Mesendoderm (in vitro differentiated cells): ENCODE data around the gene DPH5.
"Not testable (repeated sequence)": the region's sequence is repeated elsewhere in the genome, so short reads cannot be mapped to it uniquely, and the experiment has no call there.

Source experiments
- DNase-seq: peaks from one replicate; pipeline ENCODE4 v3.0.0; 2013
- H2AK5ac ChIP-seq: 2 replicates; pipeline ENCODE4 v1.6.1; 2013; ENCODE audit warnings: low read length, inconsistent platforms
- H2BK120ac ChIP-seq: 2 replicates; pipeline ENCODE4 v1.6.1; 2013; ENCODE audit warnings: low read depth, mild to moderate bottlenecking, low read length, moderate library complexity, mixed read lengths
- H2BK15ac ChIP-seq: replicated peaks from 2 replicates; pipeline ENCODE4 v1.6.1; 2013; ENCODE audit warnings: low read depth, mild to moderate bottlenecking, moderate library complexity
- H2BK5ac ChIP-seq: 2 replicates; pipeline ENCODE4 v1.6.1; 2013; ENCODE audit warnings: low read length, inconsistent platforms
- H3K18ac ChIP-seq: 2 replicates; pipeline ENCODE4 v1.6.1; 2013; ENCODE audit warnings: mild to moderate bottlenecking, low read length, mixed read lengths
- H3K23ac ChIP-seq: one replicate; pipeline ENCODE4 v1.6.1; 2013; ENCODE audit warnings: low read length
- H3K27ac ChIP-seq: 2 replicates; pipeline ENCODE4 v1.5.1; 2013; ENCODE audit warnings: low read depth, mild to moderate bottlenecking, inconsistent platforms, low read length, moderate library complexity
- H3K27me3 ChIP-seq: 2 replicates; pipeline ENCODE4 v1.6.1; 2013; ENCODE audit warnings: low read length, control low read depth, mild to moderate bottlenecking, inconsistent platforms; ENCODE audit not compliant: insufficient read depth, poor library complexity
- H3K36me3 ChIP-seq: 2 replicates; pipeline ENCODE4 v1.6.1; 2013; ENCODE audit warnings: low read length, inconsistent platforms; ENCODE audit not compliant: control insufficient read depth, insufficient read depth
- H3K4ac ChIP-seq: one replicate; pipeline ENCODE4 v1.6.1; 2013; ENCODE audit warnings: low read depth, mild to moderate bottlenecking, low read length, moderate library complexity
- H3K4me1 ChIP-seq: 2 replicates; pipeline ENCODE4 v1.6.1; 2013; ENCODE audit warnings: low read depth, low read length, inconsistent platforms; ENCODE audit not compliant: control insufficient read depth
- H3K4me2 ChIP-seq: 2 replicates; pipeline ENCODE4 v1.6.1; 2013; ENCODE audit warnings: low read length
- H3K4me3 ChIP-seq: 2 replicates; pipeline ENCODE4 v1.5.1; 2013; ENCODE audit warnings: mild to moderate bottlenecking, low read length
- H3K56ac ChIP-seq: one replicate; pipeline ENCODE4 v1.6.1; 2013; ENCODE audit warnings: low read length
- H3K79me1 ChIP-seq: 2 replicates; pipeline ENCODE4 v1.6.1; 2013; ENCODE audit warnings: low read length, inconsistent platforms
- H3K79me2 ChIP-seq: 2 replicates; pipeline ENCODE4 v1.6.1; 2013; ENCODE audit warnings: mild to moderate bottlenecking, low read length; ENCODE audit not compliant: control insufficient read depth, insufficient read depth
- H3K9ac ChIP-seq: 2 replicates; pipeline ENCODE4 v1.6.1; 2013; ENCODE audit warnings: low read length, inconsistent platforms
- H4K5ac ChIP-seq: one replicate; pipeline ENCODE4 v1.6.1; 2013; ENCODE audit warnings: low read length
- H4K8ac ChIP-seq: one replicate; pipeline ENCODE4 v1.6.1; 2013; ENCODE audit warnings: low read depth, mild to moderate bottlenecking, control low read depth, low read length, moderate library complexity
- WGBS: extraction: QIAGEN DNeasy Blood & Tissue Kit; methylation state at CpG from one replicate; pipeline ENCODE4 v1.1.7; 2013; ENCODE audit warnings: low lambda C conversion rate, missing lambda C conversion rate; ENCODE audit not compliant: insufficient coverage; ENCODE audit errors: extremely low coverage; 5-methylcytosine and 5-hydroxymethylcytosine counted together

The DPH5 gene

GRCh38 chr1:101040666-101041065 lies 15.1 kb upstream of the DPH5 start:
- H3K56ac ChIP-seq, result no peak overlapping the region
- DNase-seq, result no peak
- no peak overlapping the region for H2AK5ac ChIP-seq
- H3K4ac ChIP-seq, result no peak overlapping the region
- H3K9ac ChIP-seq, result no peak overlapping the region
- no CpG with 5 or more reads among the region's 2 CpGs for WGBS
- H3K27ac ChIP-seq, result no peak overlapping the region
- H3K79me1 ChIP-seq, result peaks cover 1% of the 10 kb centered on the region
- H2BK15ac ChIP-seq, result no peak overlapping the region
- H3K4me2 ChIP-seq, result no peak overlapping the region
- no peak overlapping the region for H3K18ac ChIP-seq
- H3K4me3 ChIP-seq, result no peak overlapping the region
- no peaks in the 10 kb centered on the region for H3K36me3 ChIP-seq
- no peak overlapping the region for H4K8ac ChIP-seq
- H3K27me3 ChIP-seq, result no peaks in the 10 kb centered on the region
- no peak overlapping the region for H4K5ac ChIP-seq
- no peak overlapping the region for H2BK5ac ChIP-seq
- H2BK120ac ChIP-seq, result no peak overlapping the region
- H3K4me1 ChIP-seq, result no peaks in the 10 kb centered on the region
- H3K79me2 ChIP-seq, result peaks cover 1% of the 10 kb centered on the region
- no peak overlapping the region for H3K23ac ChIP-seq

- Histone ChIP-seq H3K23ac (no peak overlapping the region), H3K27ac (no peak overlapping the region), H3K79me2 (peaks cover 4% of the 10 kb centered on the region), H3K36me3 (no peaks in the 10 kb centered on the region), H3K9ac (no peak overlapping the region), H2BK15ac (no peak overlapping the region), H3K79me1 (peaks cover 5% of the 10 kb centered on the region), H3K27me3 (no peaks in the 10 kb centered on the region), H3K4me1 (no peaks in the 10 kb centered on the region), H3K56ac (no peak overlapping the region), H3K4ac (no peak overlapping the region), H4K8ac (no peak overlapping the region), H4K5ac (no peak overlapping the region), H3K4me3 (no peak overlapping the region), H2BK120ac (no peak overlapping the region), H3K4me2 (no peak overlapping the region), H2AK5ac (no peak overlapping the region), H2BK5ac (no peak overlapping the region), H3K18ac (no peak overlapping the region)
- no CpG with 5 or more reads among the region's 1 CpG for WGBS
- no peak for DNase-seq
These were observed 13.7 kb upstream of the DPH5 start for GRCh38 chr1:101039245-101039644.

GRCh38 chr1:101037316-101037715 lies 11.7 kb upstream of the DPH5 start:
- Histone ChIP-seq H3K4me3 (no peak overlapping the region), H4K5ac (no peak overlapping the region)
- WGBS, result no CpG with 5 or more reads among the region's 3 CpGs

GRCh38 chr1:101033017-101033416 lies 7.4 kb upstream of the DPH5 start:
- H2AK5ac ChIP-seq, result no peak overlapping the region
- H3K27ac ChIP-seq, result no peak overlapping the region
- H3K4ac ChIP-seq, result no peak overlapping the region
- no peak overlapping the region for H3K23ac ChIP-seq
- H3K56ac ChIP-seq, result no peak overlapping the region
- H2BK15ac ChIP-seq, result no peak overlapping the region
- H3K79me1 ChIP-seq, result peaks cover 5% of the 10 kb centered on the region
- H3K36me3 ChIP-seq, result no peaks in the 10 kb centered on the region
- no CpG with 5 or more reads among the region's 2 CpGs for WGBS
- H3K9ac ChIP-seq, result no peak overlapping the region
- H4K5ac ChIP-seq, result no peak overlapping the region
- H3K4me3 ChIP-seq, result no peak overlapping the region
- H3K4me2 ChIP-seq, result no peak overlapping the region
- H3K27me3 ChIP-seq, result no peaks in the 10 kb centered on the region
- H3K4me1 ChIP-seq, result no peaks in the 10 kb centered on the region
- H3K18ac ChIP-seq, result no peak overlapping the region
- H2BK5ac ChIP-seq, result no peak overlapping the region
- no peak overlapping the region for H2BK120ac ChIP-seq
- DNase-seq, result no peak
- peaks cover 4% of the 10 kb centered on the region for H3K79me2 ChIP-seq
- no peak overlapping the region for H4K8ac ChIP-seq

More at GRCh38 chr1:101037316-101037715, 11.7 kb upstream of the DPH5 start:
- no peak overlapping the region for H3K23ac ChIP-seq
- H2BK120ac ChIP-seq, result no peak overlapping the region
- H2BK5ac ChIP-seq, result no peak overlapping the region
- H3K4ac ChIP-seq, result no peak overlapping the region
- no peak overlapping the region for H3K56ac ChIP-seq
- no peaks in the 10 kb centered on the region for H3K27me3 ChIP-seq
- H3K4me1 ChIP-seq, result no peaks in the 10 kb centered on the region
- no peak overlapping the region for H3K18ac ChIP-seq
- H3K9ac ChIP-seq, result no peak overlapping the region
- no peak overlapping the region for H2AK5ac ChIP-seq
- H2BK15ac ChIP-seq, result no peak overlapping the region
- peaks cover 4% of the 10 kb centered on the region for H3K79me2 ChIP-seq
- DNase-seq, result no peak
- H3K79me1 ChIP-seq, result peaks cover 5% of the 10 kb centered on the region
- H4K8ac ChIP-seq, result no peak overlapping the region
- H3K36me3 ChIP-seq, result no peaks in the 10 kb centered on the region
- no peak overlapping the region for H3K27ac ChIP-seq
- no peak overlapping the region for H3K4me2 ChIP-seq

GRCh38 chr1:101032129-101032528 lies 6.5 kb upstream of the DPH5 start:
- not testable (repeated sequence) for H2BK15ac ChIP-seq, H3K9ac ChIP-seq, H3K4me2 ChIP-seq, H2AK5ac ChIP-seq, H4K8ac ChIP-seq, H3K79me1 ChIP-seq, H3K18ac ChIP-seq, H3K4me1 ChIP-seq, H2BK5ac ChIP-seq, H3K4ac ChIP-seq, H2BK120ac ChIP-seq, H3K4me3 ChIP-seq, H3K79me2 ChIP-seq, DNase-seq, H3K56ac ChIP-seq, H3K23ac ChIP-seq, H3K27me3 ChIP-seq, H3K27ac ChIP-seq, H3K36me3 ChIP-seq, H4K5ac ChIP-seq
- whole genome bisulfite sequencing, result no CpG with 5 or more reads among the region's 2 CpGs

- H3K79me2 ChIP-seq, result peaks cover 7% of the 10 kb centered on the region
- WGBS, result no CpG with 5 or more reads among the region's 4 CpGs
- no peak overlapping the region for H3K56ac ChIP-seq
- H2BK5ac ChIP-seq, result no peak overlapping the region
- no peak overlapping the region for H3K27ac ChIP-seq
- peaks cover 5% of the 10 kb centered on the region for H3K79me1 ChIP-seq
- no peak for DNase-seq
- no peak overlapping the region for H3K4me3 ChIP-seq
- H2AK5ac ChIP-seq, result no peak overlapping the region
- no peak overlapping the region for H4K5ac ChIP-seq
- H3K9ac ChIP-seq, result no peak overlapping the region
- H3K27me3 ChIP-seq, result no peaks in the 10 kb centered on the region
- H4K8ac ChIP-seq, result no peak overlapping the region
- no peak overlapping the region for H3K23ac ChIP-seq
- no peak overlapping the region for H3K18ac ChIP-seq
- no peak overlapping the region for H3K4ac ChIP-seq
- no peaks in the 10 kb centered on the region for H3K4me1 ChIP-seq
- H2BK15ac ChIP-seq, result no peak overlapping the region
- H3K4me2 ChIP-seq, result no peak overlapping the region
- H2BK120ac ChIP-seq, result no peak overlapping the region
- no peaks in the 10 kb centered on the region for H3K36me3 ChIP-seq
These were observed 5.3 kb upstream of the DPH5 start for GRCh38 chr1:101030881-101031280.
